ENCODE data around the gene MLC1.

The MLC1 gene

DNA sequence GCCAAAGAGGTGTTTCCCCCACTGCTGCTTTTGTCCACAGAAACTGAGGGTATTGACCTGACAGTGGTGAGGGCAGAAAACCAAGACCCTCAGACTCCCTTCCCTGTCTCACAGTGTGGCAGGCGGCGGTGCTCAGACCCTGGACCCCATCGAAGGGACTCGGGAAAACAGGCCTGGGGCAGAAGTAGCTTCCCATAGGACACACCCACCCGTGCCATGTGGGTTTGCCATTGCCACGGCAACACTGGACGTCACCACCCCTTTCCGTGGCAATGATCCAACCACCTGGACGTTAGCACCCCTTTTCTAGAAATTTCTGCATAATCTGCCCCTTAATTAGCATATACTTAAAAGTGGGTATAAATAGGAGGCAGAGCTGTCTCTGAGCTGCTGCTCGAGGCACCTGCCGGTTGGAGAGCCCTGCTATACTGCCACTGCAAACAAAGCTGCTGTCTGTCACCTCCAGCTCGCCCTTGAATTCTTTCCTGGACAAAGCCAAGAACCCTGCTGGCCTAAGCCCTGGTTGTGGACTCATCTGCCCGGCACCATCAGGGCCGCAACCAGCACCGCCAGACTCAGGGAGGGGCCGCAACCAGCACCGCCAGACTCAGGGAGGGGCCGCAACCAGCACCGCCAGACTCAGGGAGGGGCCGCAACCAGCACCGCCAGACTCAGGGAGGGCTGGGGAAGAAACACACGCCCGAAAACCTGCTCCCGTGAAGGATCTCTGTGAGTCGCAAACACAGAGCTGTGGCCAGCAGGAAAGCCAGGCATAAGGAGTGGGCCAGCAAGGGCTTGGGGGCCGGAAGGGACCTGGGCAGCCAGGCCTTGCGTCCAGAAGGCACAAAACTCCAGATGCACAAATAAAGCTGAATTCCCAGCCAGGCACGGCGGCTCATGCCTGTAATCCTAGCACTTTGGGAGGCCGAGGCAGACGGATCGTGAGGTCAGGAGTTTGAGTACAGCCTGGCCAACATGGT is 10.4 kb downstream of the MLC1 start:
- no peak overlapping the region for H3K27ac ChIP-seq
- no peak for TF ChIP-seq ZFX (IDR thresholded peaks at IDR 0.05; ENCODE audit: borderline replicate concordance)
- TF ChIP-seq, protein P1, sequence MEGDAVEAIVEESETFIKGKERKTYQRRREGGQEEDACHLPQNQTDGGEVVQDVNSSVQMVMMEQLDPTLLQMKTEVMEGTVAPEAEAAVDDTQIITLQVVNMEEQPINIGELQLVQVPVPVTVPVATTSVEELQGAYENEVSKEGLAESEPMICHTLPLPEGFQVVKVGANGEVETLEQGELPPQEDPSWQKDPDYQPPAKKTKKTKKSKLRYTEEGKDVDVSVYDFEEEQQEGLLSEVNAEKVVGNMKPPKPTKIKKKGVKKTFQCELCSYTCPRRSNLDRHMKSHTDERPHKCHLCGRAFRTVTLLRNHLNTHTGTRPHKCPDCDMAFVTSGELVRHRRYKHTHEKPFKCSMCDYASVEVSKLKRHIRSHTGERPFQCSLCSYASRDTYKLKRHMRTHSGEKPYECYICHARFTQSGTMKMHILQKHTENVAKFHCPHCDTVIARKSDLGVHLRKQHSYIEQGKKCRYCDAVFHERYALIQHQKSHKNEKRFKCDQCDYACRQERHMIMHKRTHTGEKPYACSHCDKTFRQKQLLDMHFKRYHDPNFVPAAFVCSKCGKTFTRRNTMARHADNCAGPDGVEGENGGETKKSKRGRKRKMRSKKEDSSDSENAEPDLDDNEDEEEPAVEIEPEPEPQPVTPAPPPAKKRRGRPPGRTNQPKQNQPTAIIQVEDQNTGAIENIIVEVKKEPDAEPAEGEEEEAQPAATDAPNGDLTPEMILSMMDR (IDR thresholded peaks at IDR 0.05), result no peak

DNA sequence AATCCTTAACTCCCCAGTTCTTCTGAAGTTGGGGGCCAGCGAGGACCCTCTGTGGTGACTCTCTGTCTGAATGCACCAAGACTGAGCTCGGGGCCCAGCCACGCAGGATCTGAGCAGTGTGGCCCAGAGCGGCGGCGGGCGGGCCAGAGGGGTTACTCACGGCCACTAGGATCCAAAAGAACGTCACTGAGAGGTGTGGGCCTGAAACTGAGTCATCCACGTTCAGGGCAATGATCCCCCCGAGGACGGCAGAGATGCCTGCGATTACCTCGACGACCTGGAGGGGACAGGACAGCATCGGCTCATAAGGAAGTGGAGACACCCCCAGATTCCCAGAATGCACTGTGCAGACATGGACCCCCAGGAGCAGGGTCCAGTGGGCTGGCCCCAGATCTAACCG is 11.2 kb downstream of the MLC1 start:
- no peak for TF ChIP-seq ZFX (IDR thresholded peaks at IDR 0.05; ENCODE audit: borderline replicate concordance)
- TF ChIP-seq, protein P1 (IDR thresholded peaks at IDR 0.05), result no peak
- H3K27ac ChIP-seq, result no peak overlapping the region

DNA sequence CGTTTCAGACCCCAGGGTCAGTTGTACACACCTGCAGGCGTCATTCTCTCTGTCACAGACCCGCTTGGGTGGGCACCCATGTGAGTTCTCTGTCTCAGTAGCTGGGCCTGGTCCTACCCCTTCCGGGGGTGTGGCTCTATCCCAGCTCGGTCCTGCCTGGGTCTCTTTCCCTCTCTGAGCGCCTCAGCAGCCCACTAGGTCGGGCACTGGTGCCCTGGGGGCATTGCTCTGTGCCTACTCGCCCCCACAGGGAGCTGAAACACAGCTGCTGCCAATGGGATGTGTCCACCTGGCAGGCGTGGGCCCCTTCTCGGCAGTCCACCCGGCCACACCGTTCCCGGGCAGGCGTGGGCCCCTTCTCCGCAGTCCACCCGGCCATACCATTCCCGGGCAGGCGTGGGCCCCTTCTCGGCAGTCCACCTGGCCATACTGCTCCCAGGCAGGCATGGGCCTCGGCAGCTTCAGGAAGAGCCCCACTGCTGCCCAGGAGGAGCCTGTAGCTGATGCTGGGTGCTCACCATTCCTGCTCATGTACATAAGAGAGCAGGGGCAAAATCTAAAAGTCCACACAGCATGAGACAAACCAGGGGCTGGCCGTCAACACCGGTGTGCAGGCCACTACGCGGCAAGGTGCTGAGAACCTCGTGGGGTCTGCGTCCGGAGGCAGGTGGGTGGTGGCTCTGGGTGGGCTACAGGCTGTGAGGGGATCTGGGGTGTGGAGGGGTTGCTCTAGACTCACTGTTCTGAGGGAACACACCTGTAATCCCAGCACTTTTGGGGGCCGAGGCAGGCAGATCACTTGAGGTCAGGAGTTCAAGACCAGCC is 12.3 kb downstream of the MLC1 start:
- H3K27ac ChIP-seq, result no peak overlapping the region
- TF ChIP-seq, protein P1 (IDR thresholded peaks at IDR 0.05), result no peak
- TF ChIP-seq ZFX (IDR thresholded peaks at IDR 0.05; ENCODE audit: borderline replicate concordance), result no peak

DNA sequence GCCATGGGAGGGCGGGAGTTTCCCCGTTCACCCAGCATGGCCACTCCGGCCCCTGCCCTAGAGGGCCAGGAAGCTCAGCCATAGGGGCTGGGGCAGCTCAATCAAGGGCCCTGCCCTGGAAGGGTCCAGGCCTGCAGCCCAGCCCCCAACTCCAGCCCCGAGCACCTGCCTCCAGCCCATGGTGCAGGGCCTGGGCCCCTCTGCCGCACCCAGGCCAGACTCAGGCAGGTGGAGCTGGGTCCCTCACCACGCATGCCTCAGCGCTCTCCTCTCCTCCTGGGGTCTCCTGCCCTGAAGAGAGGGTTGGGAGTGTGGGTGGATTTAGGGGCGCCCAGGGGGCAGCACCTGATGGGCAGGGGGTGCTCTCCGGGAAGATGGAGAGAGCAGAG is 13.1 kb downstream of the MLC1 start:
- no peak overlapping the region for H3K27ac ChIP-seq
- TF ChIP-seq, protein P1 (IDR thresholded peaks at IDR 0.05), result no peak
- TF ChIP-seq ZFX (IDR thresholded peaks at IDR 0.05; ENCODE audit: borderline replicate concordance), result no peak

DNA sequence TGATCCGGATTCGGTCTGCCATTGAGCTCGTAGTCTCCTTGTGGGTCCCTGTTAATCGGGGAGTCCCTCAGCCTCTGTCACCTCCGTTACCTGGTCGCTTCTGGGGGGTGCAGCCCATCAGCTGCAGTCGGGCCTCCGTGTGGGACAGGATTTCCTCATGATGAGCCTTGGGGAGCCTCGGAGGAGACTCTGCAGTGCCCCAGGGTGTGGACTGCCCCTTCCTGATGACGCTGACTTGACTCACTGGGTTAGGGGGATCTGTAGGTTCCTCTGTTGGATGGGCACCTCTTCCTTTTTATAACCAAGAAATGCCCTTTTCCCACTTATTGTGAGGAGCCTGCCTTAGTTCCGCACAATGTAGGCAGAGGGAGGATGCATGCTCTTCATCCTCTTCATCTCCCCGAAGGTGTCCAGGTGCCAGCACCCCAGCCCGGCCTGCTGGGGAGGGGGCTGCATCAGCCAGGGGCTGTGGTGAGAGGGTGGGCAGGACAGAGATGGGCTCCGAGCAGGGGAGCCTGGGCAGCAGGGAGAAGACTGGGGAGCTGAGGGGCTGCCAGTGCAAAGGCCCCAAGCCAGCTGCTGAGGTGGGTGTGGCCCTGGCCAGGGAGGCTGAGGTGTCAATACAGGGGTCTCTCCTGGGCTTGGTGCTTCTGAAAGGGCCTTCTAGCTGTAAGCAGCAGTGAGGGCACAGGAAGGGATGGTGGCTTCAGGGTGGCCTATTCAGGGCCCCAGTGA is 13.6 kb downstream of the MLC1 start:
- no peak overlapping the region for H3K27ac ChIP-seq
- TF ChIP-seq, protein P1 (IDR thresholded peaks at IDR 0.05), result no peak
- TF ChIP-seq ZFX (IDR thresholded peaks at IDR 0.05; ENCODE audit: borderline replicate concordance), result no peak

DNA sequence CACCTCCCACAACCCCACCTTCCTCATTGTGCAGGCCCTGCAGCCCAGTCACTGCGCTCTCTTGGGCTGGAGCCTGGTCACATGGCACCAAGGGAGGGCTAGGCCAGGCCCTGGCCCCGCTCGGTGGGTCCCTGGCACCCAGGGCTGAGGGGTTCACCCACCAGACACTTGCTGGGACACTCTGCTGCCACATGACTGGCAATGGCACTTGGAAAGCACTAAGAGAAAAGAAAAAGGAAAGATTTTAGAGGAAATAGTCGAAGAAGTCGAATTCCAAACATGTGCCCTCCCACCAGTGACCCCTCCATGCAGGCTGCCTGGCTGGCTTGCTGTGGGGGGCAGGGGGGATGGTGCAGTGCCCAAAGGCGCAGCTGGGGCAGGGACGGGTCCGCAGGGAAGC is 14.9 kb downstream of the MLC1 start:
- no peak for TF ChIP-seq ZFX (IDR thresholded peaks at IDR 0.05; ENCODE audit: borderline replicate concordance)
- TF ChIP-seq, protein P1 (IDR thresholded peaks at IDR 0.05), result no peak

More for the DNA sequence above, 14.9 kb downstream of the MLC1 start:
- no peak overlapping the region for H3K27ac ChIP-seq
